GM18870 (cell line): ENCODE data around the gene IL1RAPL2.

Experiments used
- ATAC-seq: cut with Tn5 transposase; IDR thresholded peaks from one replicate; pipeline ENCODE4 v1.9.1; 2021; ENCODE audit warnings: moderate library complexity; ENCODE audit not compliant: unreplicated experiment

The IL1RAPL2 gene

DNA sequence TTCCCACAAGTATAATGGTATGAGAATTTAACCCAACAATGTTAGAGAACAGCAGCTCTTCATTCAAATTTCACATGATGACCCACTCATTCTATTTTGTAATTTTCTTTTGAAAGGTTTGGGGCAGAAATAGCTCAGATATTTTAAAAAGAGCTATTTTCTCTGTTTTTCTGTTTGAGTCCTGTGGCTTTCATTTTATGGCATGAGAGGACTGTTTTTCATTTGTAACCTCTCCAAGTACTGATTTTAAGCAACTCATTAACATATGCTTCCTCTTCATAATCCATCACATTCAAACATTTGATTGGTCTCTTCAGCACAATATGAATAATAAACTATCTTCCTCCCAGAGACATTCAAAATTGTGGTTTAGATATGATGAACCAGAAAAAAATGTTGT is 783.5 kb downstream of the IL1RAPL2 start:
- no peak for ATAC-seq

DNA sequence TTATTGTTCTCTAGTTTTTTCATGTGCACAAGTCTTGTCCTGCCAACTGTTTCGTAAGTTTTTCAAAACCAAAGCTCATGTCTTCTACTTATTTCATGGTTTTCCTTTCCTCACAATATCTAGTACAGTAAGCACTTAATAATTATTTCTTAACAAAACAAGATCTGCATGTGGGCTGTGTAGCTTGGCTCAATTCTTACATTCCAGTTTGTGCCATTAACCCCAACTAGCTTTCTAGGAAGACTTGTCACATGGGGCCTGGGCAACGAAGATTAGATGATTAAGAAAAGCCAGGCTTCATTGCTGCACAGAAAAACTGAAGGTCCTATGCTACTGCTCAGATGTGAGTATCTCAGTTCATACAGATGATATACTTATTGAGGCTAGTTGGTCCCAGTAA is 809.8 kb downstream of the IL1RAPL2 start:
- no peak for ATAC-seq

DNA sequence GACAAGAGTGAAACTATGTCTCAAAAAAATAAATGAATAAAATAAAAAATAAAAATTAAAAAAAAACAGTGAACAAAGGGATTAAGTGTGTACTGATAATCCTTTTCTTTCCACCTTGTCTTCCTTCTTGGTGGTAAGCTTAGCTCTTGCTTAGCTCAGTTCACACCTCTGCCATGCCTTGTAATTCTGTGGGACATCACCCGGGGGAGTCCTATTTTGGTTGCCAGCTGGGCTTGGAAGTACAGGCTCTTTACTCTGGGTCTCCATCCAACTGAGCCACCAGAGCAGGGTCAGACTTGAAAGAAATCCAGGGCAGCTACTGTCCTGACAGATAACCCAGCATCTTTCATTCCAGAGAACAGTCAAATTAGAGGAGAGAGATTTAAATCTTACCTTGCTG is 858.7 kb downstream of the IL1RAPL2 start:
- no peak for ATAC-seq

DNA sequence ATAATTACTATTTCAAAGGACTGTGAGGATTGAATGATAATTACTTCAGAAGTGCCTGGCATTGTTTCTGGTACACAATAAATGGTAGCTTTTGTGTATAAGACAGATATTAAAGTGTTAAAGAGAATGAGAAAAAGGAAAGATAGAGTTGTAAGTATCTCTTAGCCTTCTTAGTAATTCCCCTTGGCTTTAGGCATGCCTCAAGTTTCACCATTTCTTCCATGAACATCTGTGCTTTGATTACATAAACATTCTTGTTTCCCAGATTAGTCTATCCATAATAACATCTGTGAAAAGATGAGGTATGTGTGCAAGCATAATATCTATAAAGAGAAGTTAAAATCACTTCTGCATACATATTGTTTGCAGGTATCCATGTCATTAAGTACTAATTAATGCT is 885.4 kb downstream of the IL1RAPL2 start:
- ATAC-seq: no peak

DNA sequence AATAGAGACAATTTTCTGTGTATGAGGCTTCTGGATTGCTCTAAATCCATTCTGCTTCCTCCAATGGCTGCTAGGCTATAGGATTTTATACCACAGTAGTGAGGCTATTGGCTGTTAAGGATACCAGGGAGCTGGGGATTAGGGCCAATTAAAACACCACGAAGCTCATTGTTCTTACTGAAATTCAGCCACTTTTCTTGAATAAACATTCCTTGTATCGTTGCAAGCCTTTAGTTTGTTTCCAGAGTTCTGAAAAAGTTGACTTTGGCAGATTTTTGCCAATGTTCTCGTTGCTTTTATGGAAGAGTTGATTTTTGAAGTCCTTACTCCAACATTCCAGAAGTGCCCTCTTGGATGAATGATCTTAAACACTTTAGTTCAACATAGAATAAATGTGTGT is 892.8 kb downstream of the IL1RAPL2 start:
- ATAC-seq: no peak

DNA sequence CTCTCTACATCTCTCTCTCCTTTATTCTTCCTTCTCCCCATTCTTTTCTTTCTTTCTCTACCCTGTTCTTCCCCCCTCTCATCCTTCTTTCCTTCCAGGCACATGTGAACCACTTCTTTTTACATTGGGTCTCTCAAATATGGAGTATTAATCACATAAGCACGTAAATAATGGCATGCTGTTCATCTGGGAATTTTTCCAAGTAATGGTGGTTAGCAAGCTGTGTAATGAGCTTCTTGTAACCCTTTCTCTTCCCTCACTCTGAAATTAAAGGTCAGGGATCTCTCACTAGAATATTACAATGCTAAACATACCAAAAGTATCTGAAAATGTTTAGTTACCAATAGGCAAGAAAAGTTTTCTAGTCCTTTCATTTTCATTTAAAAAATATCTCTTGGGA is 894.4 kb downstream of the IL1RAPL2 start:
- ATAC-seq: no peak

DNA sequence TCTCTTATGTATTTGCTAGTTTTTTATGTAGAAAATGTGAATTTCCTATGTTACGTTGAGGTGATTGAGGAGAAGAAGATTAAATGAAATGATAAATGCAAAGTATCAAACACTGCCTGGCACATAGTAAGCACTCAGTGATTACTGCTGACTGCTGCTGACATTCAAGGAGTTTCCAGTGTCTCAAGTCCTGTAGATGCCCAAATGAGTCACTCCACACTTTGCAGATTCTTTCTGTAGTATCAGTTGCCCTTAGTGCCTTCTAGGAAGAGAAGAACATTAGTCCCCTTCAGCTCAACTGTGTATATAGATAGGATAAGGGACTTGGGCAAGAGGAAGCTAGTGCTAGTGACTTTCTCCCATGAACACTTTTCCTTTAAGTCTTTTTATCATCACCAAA is 895.0 kb downstream of the IL1RAPL2 start:
- ATAC-seq: no peak

DNA sequence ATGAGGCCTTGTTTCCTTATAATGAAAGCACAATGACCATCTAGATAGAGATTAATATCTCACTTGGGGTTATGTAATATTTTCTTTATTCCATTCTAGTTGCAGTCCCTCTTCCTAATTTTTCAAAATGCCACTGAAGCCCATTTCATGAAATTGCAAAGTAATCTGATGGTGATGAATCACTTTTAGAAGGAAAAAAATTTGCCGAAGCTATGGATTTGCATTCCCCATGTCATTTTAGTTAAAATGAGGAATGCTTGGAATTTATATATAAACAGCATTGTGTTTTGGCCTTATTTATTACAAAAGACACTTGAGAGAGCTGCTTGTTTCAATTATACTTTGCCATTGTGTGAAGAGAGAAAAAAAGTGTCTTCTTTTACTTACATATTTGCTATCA is 896.2 kb downstream of the IL1RAPL2 start:
- ATAC-seq: no peak

DNA sequence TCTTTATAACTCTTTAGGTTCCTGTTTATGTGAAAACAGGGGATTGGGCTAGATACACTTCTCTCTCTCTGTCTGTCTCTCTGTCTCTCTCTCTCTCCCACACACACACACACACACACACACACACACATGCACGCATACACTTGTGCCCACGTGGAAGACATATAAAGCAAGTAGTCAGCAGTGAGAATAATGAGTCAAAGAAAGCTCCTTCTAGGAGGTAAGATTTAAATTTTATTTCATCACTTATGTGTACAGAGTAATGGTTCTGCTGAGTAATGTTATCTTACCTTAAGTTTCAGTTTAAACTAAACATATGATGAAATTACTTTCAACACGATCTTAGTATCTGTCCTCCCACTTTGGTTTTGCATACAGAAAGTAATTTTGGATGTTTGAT is 897.5 kb downstream of the IL1RAPL2 start:
- ATAC-seq: no peak

DNA sequence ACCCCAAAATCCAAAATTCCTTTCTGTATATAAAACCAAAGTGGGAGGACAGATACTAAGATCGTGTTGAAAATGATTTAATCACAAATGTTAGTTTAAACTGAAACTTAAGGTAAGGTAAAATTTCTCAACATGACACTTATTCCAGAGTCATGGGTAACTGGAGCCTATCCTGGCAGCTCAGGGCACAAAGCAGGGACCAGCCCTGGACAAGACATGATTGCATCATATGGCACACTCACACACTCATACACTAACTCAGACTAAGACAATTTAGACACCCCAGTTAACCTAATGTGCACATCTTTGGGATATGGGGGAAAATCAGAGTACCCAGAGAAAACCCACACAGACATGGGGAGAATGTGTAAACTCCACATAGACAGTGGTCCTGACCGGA is 898.6 kb downstream of the IL1RAPL2 start:
- ATAC-seq: no peak

DNA sequence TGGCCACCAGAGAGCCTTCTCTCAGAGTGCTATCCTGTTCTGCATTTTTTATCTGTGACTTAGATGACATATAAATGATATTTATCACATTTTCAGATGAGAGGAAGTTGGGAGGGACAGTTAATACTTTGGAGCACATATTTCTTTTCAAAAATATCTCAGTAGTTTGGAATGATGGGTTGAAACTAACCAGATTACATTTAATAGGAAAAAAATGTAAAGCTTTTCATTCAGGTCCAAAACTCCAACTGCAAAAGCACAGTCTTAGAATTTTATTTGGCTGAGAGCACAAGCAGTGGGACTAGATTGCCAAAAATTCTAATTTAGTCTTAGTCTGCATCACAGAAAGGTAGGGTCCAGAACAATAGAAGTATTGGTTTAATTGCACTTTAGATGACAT is 902.7 kb downstream of the IL1RAPL2 start:
- no peak for ATAC-seq

DNA sequence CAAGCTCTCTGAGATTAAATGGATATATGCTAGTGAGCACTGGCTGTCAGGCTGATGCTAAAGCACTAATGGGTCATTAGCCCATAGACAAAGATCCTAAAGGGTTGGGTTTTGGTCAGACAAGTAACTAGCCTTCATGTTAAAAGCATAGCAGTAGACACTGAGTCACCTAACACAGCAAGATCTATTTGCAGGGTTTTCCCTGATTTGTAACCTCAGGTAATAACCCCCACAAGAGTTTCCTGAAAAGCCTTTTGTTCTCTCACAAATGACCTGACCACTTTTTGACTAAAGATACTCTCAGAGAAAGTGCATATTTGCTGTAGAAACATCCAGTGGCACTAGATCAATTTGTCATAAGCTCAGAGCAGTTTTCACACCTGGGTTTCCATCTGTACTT is 905.6 kb downstream of the IL1RAPL2 start:
- ATAC-seq: no peak

DNA sequence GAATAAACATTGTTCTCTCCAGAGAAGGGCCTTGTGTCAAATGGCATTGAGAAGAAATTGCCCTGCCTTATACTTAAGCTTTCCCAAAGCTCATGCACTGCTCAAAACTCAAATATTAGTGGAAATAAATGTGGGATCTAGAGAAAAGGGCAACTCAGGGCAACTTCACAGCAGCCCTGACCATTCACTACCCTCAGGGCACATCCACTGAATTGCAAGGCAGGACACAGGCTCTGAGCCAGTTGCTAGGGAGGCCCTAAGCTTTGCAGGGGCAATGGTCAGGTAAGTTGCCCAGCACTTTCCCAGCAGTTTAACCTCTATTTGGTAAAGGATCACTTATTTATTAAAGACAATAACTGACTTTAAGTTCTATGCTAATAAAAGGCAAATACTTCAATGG is 909.8 kb downstream of the IL1RAPL2 start:
- no peak for ATAC-seq

DNA sequence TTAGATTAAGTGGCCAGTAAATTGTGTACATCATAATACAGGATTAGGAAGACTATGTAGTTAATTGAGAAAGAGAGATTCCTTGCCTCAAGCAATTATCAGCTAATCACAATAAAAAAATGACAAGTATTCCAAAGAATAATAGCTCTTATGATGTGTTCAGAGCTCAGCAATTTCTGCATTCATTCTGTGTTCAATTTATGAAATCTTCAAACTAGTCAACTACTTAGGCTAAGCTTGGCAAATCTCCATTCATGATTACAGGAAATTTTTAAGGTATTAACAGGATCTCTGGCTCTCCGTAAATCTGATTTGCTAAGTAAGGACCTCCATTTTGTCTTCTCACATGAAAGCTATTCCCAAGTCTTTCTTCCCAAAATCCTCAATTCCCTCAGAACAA is 911.4 kb downstream of the IL1RAPL2 start:
- ATAC-seq: no peak

DNA sequence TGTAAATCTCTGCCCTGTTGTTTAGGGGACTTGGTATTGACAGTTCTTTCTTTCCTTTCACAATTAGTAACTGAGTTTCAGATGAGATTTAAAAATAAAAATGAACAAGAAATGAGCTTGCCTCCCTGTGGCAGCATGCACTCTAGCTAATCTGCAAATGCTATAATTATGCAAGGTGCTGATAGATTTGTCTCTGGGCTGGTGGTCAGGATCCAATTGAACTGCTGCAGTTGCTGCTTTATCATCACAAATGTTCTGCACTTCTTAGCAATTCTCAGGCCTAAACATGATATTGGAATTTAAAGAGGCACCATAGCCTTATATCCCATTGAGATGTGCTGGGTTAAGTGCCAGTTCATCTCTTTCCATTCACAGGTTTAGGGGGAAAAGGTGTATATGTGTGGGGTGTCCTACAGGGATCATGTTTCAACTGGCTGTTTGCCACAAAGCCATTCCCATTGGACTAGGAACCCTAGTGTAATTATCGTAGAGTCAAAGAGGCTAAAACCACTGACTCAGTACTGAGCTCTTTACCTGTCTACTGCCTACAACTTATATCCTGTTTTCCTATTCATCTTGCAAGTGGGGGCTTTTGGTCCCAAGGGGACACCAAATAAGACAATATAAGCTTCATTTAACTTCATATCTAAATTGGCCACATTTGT is 914.8 kb downstream of the IL1RAPL2 start:
- ATAC-seq: no peak

DNA sequence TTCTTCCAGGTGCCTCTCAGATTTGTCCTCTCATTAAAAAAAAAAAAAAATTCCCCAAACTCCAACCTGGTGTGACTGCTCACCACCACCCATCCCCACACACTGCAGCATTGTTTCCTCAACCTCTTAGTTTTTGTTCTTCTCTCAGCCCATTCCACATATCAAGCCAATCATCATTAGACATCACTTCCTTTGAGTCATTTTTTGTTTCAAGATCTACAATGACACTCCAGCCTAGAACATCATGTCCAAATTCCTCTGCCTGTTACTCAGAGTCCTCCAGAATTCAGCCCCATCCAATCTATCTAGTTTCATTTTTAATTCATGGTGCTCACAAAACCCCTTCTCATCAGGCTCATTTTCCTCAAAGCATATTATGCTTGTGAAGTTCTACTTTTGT is 917.0 kb downstream of the IL1RAPL2 start:
- ATAC-seq: no peak

DNA sequence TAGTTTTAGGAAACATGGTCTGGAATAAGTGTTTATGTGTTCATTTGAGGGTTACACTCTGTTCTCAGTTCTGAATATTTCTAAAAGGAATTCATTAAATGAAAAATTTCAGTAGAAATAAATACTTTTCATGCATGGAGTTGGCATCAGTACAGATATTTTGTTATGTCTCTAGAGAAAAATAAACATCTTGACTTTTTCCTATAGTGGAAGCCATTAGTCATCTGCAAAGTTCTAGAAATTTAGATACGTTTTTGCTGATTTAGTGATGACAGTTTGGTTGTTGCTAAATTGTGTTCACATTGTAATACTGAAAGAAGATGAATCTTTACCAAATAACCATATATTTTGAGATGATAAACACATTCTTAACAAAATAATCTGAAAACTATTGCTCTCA is 922.7 kb downstream of the IL1RAPL2 start:
- no peak for ATAC-seq

DNA sequence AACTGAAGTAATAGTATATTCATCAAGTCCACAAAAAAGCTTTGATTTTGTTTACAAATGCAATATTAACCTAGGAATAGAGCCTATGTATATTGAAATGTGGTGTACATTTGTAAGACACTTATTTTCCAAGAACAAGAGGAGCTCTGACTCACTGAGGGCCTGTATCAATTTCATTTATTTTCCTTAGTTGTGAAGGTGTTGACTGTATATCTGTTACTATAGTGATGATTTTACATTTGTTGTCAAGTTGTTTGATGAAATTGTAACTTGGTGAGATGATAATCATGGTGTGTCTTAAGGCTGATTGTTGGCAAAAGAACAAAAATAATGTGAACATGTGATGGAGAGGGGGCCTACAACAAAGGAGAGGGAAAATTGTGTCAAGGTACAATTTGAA is 929.4 kb downstream of the IL1RAPL2 start:
- ATAC-seq: no peak

DNA sequence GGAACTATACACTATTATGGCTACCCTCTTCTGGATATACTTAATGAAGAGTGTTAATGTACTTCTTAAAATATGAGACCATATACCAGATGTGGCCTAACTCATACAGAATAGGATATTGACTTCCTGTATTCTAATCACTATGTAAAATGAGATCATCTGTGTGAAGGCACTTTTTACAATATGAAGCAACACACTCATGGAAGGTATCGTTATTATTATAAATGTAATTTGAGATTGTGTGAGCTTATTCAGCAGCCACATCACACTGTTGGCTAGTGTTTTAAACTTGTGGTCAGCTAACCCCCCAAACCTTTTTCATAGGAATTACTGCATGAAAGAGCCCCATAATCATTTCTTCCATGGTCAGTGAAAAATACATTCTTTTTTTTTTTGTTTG is 936.3 kb downstream of the IL1RAPL2 start:
- no peak for ATAC-seq

DNA sequence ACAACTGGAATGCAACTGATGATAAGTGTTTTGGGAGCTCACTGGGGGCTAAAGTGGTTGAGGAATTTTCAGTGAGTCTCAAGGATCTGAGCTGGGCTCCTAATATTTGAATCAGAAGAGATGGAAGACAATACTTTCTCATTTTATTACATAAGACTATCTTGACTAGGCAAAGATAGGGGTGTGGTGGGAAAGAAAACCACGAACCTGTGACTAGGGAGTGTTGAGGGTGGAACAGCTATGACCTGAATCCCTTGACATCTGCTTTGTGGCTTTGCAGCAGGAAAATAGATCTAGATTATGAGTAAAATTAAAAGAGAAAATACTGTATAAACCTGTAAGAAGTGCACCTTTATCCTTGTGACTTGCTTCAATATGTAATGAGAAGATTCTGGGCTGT is 949.6 kb downstream of the IL1RAPL2 start:
- no peak for ATAC-seq

DNA sequence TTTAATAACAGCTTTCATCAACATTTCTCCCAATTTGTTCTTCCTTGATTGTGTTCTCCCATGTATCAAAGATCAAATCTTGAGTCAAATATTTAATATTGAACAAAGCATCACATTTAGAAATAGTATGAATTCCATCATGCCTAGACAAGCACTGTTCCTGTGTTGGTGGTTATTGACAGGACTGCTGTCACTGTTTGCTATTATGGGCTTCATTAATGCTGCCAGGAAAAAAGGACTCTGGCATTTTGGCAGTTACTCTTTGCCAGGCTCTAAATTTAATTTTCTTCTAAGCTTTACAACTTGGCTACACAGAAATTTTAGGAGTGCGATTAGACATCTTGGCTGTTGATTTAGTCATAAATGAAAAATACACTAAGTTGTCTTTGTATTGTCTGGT is 960.4 kb downstream of the IL1RAPL2 start:
- ATAC-seq: no peak

DNA sequence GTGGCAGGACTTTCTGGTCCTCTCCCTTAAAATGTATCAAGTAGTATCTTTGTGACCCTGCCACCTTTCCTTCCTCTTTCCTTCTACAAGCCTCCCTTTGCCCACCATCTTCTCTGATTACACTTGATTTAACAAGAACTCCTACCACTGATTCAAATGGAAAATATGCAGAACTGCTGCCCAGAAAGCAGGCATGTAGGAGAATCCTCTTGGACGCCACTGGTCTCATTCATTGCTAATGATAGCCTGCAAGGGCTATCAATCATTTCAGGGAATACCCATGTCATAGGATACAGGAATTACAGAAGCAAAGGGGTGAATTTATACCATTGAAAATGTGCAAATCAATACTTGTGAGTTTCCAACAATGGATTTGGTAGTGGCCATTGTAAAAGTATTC is 961.8 kb downstream of the IL1RAPL2 start:
- ATAC-seq: no peak

DNA sequence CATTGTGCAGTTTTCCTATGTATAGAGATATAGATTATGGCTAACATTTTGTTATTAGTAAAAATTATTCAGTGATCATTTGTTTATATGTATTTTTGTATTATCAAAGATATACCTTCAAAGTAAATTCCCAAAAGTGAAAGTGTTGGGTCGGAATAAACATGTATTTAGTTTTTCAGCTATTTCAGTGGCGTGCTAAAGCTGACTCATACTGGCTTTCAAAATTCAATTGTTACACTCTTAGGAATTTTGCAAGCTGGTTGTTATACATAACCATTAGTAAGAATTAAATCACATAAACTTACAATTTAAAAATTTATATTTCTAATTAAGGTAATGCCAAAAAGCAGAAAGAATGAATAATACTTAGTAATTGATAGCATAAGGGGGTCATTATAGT is 968.0 kb downstream of the IL1RAPL2 start:
- no peak for ATAC-seq

DNA sequence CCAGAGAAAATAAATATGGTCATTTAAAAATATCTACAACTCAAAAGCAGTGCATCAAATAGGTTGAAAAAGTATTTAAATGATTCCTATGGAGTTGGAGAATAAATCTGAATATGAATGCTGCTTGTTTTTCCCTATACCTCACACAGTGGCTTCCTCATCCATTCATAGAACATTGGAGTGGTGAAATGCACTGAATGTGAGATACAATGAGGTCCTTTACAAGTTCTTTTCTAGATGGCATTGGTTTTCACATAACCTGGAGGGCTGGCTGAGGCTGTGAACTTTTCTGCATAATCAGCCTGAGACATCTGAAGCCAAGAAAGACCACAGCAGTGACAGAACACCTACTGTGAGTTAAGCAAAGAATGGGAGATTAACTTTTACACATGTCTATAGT is 977.3 kb downstream of the IL1RAPL2 start:
- no peak for ATAC-seq
